LNCaP clone FGC (cell line): Measurements from ENCODE around the gene ARHGAP21.
"Not testable (repeated sequence)": the region's sequence is repeated elsewhere in the genome, so short reads cannot be mapped to it uniquely, and the experiment has no call there.

Source experiments
- DNase-seq: peaks from one replicate; pipeline ENCODE4 v3.0.0-alpha.2; 2011; ENCODE audit warnings: low read depth
- H3K4me3 ChIP-seq: 2 replicates; pipeline ENCODE4 v1.5.1; 2011; ENCODE audit warnings: mild to moderate bottlenecking, low read depth, low read length, control low read depth
- TF ChIP-seq, protein P1 (sequence below): IDR thresholded peaks from 2 replicates; pipeline ENCODE4 v1.5.1; 2012; ENCODE audit warnings: mild to moderate bottlenecking; ENCODE audit not compliant: control insufficient read depth, insufficient read depth; ENCODE audit errors: extremely low read depth

Gene ARHGAP21

DNA sequence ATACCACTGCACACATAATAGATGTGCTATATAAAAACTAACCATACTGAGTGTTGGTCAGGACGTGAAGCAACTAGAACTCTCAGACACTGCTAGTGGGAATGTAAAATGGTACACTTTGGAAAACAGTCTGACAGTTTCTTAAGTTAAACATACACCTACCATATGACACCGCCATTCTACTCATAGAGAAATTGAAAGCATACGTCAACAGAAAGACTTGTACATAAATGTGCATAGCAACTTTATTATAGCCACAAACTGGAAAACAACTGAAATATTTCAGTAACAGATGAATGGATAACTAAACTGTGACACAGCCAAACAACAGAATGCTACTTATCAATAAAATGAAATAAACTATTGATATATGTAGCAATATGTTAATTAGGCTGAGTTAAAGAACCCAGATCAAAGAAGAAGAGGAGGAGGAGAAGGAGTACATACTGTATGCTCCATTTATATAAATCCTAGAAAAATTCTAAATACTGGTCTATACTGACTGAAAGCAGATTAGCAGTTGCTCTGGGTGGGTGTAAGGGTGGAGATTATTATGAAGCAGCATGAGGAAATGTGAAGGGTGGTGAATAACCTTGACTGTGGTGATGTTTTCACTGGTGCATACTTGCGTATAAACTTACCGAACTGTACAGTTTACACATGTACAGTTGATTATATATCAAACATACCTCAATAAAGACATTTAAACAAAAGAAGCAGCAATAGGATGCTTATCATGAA lies 48.6 kb downstream of the ARHGAP21 start:
- H3K4me3 ChIP-seq: no peak overlapping the region
- DNase-seq: no peak
- TF ChIP-seq, protein P1, sequence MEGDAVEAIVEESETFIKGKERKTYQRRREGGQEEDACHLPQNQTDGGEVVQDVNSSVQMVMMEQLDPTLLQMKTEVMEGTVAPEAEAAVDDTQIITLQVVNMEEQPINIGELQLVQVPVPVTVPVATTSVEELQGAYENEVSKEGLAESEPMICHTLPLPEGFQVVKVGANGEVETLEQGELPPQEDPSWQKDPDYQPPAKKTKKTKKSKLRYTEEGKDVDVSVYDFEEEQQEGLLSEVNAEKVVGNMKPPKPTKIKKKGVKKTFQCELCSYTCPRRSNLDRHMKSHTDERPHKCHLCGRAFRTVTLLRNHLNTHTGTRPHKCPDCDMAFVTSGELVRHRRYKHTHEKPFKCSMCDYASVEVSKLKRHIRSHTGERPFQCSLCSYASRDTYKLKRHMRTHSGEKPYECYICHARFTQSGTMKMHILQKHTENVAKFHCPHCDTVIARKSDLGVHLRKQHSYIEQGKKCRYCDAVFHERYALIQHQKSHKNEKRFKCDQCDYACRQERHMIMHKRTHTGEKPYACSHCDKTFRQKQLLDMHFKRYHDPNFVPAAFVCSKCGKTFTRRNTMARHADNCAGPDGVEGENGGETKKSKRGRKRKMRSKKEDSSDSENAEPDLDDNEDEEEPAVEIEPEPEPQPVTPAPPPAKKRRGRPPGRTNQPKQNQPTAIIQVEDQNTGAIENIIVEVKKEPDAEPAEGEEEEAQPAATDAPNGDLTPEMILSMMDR: no peak

DNA sequence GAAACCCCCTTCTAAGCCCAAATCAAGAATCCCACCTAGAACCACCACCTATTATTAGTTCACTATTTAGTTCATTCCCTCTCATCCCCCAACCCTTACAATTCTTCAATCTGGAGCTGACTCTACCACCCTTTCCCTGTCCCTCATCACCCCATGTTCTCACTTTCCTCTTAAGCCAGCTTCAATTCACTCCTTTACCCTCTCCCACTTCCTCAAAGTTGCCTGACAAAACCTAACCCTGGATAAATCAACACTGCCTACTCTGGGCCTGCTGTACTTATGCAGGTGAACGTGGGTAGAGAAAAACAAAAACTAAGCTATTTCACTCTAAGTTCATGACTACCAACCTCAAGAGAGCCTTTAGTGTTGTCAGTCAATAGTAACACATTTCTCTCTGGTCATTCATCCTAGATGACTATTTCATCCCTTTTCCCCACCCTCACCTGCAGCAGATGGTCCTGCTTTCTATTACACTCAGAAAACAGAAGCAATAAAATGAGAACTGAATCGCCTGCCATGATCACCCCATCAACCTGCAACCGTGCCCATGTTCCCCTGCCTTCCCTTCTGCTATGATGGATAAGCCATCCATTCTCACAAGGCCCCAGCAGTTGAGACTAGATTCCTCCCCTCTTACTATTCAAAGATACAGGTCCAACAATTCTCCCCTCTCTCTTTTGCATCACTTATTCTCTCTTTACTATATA lies 52.6 kb downstream of the ARHGAP21 start:
- DNase-seq: no peak
- H3K4me3 ChIP-seq: no peak overlapping the region
- TF ChIP-seq, protein P1: no peak

DNA sequence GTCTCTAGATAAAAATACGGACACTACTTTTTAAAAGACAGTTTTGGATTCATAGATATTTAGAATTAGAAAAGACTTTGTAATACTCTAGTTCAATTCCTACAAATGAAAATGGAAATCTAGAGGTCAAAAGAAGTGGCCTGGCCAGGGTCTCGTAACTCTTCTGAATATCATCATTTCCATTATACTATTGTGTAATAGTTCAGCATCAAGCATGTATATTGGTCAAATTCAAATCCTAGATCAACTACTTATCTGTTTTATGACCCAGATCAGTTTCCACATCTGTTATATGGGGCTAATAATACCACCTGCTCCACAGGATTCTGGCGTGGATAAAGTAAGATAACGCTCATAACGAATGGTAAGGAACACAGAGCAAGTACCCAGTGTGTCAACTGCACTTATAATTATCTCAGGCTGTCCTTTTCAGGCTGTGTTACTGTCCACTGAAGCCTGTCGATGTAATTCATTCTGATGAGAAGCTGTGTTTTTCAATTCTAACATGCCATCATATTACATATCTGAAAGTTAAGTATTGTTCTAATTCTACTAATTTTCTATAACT lies 54.3 kb downstream of the ARHGAP21 start:
- no peak overlapping the region for H3K4me3 ChIP-seq
- no peak for DNase-seq
- TF ChIP-seq, protein P1: no peak

DNA sequence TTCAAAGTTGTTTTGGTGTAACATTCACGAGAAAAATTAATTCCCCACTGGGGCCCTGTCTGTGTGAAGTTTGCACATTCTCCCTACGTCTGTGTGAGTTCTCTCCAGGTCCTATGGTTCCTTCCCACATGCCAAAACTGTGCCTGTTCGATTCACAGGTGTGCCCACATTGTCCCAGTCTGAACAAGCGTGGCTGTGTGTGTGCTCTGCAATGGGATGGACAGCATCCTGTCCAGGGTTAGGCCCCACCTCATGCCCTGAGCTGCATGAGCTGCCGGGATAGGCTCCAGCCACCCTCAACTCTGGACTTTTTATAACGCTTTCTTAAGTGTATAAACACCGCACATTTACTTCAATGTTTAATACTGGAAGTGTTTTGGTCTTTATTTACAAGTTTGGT lies 55.4 kb downstream of the ARHGAP21 start:
- H3K4me3 ChIP-seq: no peak overlapping the region
- TF ChIP-seq, protein P1: no peak
- DNase-seq: no peak

DNA sequence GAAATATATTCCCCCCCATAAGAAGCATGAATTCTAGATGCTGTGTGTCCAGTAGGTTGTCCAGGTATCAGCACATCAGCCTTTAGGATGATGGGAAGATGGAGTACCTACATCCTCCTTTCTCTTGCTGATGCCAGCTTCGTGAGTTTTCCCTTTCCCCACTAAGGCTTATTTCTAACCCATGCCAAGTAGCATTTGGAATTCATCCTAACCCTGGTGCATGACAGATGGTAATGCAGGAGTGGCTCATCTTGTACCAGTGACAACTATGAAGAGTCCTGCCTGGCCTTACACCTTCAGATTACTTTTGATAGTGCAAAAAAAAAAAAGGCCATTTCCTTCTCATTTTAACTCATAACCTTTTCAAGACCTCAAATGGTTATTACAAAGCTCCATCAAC lies 58.7 kb downstream of the ARHGAP21 start:
- no peak for DNase-seq
- no peak overlapping the region for H3K4me3 ChIP-seq
- TF ChIP-seq, protein P1: no peak

DNA sequence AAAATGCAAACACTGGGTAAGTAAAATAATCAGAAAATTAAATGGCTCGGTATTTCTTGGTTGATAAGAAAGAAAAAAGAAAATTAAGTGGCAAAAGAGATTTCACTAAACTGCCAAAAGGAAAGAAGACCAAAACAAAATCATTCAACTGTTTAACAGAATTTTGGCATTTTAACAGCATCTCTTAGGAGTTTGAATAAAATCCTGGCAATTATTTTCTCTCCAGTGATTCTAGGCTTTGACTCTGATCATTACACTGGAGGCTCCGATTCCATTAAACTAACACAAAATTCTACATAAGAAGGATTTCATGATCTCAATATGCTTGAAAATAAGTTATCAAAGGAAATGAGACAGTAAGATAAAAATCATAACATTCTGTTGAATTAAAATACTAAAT lies 62.3 kb downstream of the ARHGAP21 start:
- TF ChIP-seq, protein P1: no peak
- H3K4me3 ChIP-seq: no peak overlapping the region
- no peak for DNase-seq

DNA sequence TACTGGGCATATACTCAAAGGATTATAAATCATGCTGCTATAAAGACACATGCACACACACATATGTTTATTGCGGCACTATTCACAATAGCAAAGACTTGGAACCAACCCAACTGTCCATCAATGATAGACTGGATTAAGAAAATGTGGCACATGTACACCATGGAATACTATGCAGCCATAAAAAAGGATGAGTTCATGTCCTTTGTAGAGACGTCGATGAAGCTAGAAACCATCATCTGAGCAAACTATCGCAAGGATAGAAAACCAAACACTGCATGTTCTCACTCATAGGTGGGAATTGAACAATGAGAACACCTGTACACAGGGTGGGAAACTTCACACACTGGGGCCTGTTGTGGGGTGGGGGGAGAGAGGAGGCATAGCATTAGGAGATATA lies 65.4 kb downstream of the ARHGAP21 start:
- not testable (repeated sequence) for DNase-seq

DNA sequence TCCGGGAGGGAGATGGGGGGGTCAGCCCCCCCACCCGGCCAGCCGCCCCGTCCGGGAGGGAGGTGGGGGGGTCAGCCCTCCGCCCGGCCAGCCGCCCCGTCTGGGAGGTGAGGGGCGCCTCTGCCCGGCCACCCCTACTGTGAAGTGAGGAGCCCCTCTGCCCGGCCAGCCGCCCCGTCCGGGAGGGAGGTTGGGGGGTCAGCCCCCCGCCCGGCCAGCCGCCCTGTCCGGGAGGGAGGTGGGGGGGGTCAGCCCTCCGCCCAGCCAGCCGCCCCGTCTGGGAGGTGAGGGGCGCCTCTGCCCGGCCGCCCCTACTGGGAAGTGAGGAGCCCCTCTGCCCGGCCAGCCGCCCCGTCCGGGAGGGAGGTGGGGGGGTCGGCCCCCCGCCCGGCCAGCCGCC lies 67.4 kb downstream of the ARHGAP21 start:
- DNase-seq, H3K4me3 ChIP-seq: not testable (repeated sequence)

More for the DNA sequence above, 65.4 kb downstream of the ARHGAP21 start:
- not testable (repeated sequence) for H3K4me3 ChIP-seq
